HG02623 (cell line): ENCODE measurements around the gene PITRM1.
"Not testable (repeated sequence)": the region's sequence is repeated elsewhere in the genome, so short reads cannot be mapped to it uniquely, and the experiment has no call there.

Experiments used
- ATAC-seq: cut with Tn5 transposase; IDR thresholded peaks from one replicate; pipeline ENCODE4 v1.9.1; 2021; ENCODE audit warnings: moderate library complexity; ENCODE audit not compliant: unreplicated experiment

Gene PITRM1, protein sequence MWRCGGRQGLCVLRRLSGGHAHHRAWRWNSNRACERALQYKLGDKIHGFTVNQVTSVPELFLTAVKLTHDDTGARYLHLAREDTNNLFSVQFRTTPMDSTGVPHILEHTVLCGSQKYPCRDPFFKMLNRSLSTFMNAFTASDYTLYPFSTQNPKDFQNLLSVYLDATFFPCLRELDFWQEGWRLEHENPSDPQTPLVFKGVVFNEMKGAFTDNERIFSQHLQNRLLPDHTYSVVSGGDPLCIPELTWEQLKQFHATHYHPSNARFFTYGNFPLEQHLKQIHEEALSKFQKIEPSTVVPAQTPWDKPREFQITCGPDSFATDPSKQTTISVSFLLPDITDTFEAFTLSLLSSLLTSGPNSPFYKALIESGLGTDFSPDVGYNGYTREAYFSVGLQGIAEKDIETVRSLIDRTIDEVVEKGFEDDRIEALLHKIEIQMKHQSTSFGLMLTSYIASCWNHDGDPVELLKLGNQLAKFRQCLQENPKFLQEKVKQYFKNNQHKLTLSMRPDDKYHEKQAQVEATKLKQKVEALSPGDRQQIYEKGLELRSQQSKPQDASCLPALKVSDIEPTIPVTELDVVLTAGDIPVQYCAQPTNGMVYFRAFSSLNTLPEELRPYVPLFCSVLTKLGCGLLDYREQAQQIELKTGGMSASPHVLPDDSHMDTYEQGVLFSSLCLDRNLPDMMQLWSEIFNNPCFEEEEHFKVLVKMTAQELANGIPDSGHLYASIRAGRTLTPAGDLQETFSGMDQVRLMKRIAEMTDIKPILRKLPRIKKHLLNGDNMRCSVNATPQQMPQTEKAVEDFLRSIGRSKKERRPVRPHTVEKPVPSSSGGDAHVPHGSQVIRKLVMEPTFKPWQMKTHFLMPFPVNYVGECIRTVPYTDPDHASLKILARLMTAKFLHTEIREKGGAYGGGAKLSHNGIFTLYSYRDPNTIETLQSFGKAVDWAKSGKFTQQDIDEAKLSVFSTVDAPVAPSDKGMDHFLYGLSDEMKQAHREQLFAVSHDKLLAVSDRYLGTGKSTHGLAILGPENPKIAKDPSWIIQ

DNA sequence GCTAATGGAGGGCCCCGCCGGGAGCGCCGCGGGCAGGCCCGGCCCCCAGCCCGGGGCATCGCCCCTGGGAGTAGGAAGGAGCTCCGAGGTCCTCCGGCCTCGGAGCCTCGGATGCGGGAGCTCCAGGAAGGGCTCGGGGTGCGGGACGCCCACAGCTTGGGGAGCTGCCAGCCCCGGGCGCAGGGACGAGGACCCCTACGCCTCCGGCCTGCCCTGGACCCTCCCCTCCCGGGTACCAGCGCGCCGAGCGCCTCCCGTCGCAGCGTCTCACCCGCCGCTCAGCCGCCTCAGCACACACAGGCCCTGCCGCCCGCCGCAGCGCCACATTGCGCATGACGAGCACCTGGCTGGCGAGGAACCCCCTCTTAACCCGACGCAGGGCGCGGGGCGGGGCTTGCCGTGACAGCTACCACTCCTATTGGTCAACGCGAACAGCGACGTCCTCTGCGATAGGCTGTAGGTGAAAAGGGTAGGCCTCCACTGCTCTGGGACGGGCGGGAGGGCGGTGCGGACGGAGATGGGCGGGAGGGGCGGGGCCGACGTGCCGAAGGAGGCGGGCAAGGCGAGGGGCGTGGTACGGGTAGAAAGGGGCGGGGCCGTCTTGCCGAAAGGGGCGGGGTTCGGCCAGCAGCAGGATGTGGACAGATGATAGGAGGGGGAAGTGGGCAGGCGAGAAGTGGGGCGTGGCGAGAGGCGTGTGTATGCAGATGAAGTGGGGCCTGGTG, at the start of gene PITRM1:
Gene PITRM1, minus strand, starts transcription at position 337 of the 725 bp plus-strand sequence. Its CDS starts 10 bp downstream, at position 327.
- peak; percentile 95 for ATAC-seq

DNA sequence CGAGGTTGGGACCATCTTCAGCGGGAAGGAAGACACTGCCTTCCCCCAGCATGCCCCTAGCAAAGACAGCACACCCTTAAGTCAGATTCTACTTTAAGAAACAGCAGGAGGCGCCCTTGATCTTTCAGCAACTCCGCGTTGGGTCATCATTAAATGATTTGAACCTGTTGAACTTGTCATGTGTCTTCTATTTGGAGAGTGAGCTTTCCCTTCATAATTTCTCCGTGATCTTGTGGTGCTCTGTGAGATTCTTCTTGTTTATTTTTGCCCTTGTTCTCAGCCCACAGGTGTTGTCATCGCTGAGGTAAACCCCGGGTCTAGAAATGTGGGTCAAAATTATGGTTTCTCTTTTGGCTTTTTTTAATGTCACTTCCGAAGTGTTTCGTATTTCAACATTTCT, 49.5 kb upstream of the PITRM1 start:
- no peak for ATAC-seq

DNA sequence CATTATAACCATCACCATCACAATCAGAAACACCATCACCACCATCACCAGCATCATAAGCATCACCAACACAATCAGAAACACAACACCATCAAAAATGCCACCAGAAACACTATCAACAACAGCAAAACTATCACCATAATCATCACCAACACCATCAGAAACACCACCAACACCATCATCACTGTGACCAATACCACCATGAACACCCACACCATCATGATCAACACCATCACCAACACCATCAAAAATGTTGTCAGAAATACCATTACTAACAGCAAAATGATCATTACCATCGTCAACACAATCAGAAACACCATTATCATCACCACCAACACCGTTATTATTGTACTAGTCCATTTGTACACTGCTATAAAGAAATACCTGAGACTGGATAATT, 49.0 kb upstream of the PITRM1 start:
- not testable (repeated sequence) for ATAC-seq

DNA sequence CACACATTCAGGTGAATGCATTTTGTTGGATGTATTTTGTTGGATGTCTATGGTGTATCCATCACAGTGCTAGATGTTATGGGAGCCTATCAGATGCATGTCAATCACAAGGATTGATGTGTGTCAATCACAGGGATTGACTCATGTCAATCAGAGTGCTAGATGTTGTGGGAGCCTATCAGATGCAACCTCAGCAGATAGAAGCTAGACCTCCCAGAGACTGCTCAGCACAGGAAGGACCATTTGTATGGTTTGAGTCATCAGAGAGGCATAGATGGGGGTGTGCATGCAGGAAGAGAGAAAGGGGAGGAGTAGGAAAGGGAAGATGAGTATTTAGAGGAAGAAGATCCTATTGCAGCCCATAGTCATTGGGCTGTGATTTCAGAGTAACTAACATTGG, 48.3 kb upstream of the PITRM1 start:
- no peak for ATAC-seq

DNA sequence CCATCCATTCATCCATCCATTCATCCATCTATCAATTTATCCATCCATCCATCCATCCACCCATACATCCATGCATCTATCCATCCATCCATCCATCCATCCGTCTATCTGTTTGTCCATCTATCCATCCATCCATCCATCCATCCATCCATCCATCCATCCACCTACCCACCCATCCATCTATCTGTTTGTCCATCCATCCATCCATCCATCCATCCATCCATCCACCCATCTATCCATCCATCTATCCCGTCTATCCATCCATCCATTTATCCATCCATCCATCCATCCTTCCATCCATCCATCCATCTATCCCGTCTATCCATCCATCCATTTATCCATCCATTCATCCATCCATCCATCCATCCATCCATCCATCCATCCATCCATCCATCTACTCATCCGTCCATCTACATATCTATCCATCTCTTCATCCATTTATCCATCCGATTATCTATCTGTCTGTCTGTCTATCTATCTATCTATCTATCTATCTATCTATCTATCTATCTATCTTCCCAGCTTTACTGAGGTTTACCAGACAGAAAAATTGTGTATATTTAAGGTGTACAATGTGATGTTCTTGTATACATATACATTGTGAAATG, 46.5 kb upstream of the PITRM1 start:
- ATAC-seq, result not testable (repeated sequence)

DNA sequence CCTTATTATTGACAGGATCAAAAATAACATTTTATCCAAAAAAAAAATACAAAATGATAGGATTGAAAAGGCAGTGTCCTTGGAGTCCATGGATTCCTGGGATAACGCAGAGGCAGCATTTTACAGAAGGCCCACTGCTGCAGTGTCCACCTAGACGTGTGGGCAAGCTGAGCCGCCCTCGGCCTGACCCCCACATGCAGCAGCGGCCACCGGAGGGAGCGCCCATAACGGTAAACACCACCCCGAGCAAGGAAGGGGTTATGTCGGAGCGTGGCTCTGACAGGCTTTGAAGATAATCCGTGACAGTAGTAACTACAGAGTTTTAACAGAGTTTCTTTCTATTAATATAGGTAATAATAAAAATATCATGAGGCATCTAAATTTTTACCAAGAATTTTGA, 45.3 kb upstream of the PITRM1 start:
- no peak for ATAC-seq

DNA sequence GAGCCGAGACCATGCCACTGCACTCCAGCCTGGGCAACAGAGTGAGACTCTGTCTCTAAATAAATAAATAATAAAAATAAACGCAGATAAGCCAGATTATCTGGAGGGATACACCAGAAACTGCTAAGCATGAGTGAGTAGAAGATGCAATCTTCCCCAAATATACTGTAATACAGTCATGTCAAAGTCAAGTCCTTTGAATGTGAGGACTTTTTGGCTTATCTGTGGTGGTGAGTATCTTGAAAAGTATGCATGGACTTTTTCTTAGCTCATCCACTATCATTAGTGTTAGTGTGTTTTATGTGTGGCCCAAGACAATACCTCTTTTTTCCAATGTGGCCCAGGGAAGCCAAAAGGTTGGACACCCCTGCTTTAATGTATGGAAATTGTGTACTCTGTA, 44.7 kb upstream of the PITRM1 start:
- no peak for ATAC-seq

DNA sequence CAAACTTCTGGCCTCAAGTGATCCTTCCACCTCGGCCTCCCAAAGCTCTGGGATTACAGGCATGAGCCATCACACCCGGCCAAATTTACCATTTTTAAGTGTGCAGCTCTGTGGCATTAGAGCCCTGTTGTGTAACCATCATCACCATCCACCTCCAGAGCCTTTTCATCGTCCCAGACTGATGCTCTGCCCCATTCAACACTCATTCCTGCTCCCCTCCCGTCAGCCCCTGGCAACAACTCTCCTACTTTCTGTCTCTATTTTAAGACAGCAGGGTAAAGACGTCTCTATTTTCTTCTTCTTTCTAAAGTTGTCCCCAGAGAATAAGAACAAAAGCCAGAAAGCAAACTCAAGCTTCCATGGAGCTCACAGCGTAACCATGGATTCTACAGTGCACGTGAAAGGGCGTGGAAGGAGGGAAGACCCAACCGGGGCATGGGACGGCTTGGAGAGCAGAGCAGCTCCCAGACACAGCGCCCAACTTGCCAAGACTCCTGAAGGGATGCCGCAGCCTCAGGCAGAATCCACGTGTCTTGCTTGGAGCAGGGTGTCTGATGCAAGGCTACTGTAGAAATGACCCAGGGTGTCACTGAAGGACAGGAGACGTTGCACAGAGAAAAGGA, 42.7 kb upstream of the PITRM1 start:
- no peak for ATAC-seq

DNA sequence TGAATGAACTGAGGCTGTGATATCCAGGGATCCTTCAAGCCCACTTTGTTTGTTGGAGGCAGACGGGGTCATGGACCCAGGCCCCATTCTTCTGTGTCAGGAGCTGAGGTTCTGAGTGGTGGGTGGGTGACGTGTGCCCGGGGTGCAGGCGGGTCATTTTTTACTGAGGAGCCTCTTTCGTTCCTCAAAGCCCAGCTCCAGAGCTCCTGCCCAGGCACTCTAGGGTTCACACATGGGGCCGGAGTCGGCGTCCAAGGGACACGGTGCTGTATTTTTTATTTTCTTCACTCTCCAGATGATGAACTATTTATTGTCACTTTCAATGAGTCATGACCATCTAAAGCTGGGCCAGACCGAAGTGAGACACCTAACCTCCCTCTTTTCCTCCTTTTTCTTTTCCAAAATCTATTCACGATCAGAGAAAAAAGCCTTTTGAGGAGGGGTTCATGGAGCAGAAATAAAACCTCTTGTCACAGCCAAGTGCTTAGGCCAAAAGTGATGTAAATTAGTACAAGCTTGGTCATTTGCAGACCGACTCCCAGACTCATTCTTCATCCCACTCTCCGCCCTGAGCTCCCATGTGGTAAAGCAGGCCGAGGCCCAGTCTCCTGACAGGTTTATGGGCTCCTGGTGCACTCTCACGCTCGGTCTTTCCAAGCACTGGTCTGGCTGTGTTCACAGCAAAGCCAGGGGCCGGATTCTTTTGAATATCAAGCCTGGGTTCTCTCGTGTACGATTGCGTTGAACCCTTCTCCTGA, 41.4 kb upstream of the PITRM1 start:
- ATAC-seq, result no peak

DNA sequence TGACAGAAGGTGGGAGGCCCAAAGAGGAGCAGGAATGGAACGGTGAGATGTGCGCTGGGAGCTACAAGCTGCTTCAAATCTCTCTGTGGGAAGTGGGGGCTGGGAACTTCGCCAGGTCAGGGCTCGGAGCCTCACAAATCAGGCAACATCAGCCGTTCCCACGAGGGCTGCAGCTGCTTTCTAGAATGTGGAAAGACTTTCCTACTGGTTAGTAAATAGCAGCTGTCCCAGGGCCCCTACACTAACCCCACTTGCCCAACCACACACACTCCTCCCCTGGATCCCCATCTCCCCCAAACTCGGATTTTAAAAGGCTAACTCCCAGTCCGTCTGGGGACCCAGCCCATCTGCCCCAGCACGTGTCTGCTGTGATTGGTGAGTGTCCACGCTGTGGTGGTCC, 40.6 kb upstream of the PITRM1 start:
- ATAC-seq, result no peak

DNA sequence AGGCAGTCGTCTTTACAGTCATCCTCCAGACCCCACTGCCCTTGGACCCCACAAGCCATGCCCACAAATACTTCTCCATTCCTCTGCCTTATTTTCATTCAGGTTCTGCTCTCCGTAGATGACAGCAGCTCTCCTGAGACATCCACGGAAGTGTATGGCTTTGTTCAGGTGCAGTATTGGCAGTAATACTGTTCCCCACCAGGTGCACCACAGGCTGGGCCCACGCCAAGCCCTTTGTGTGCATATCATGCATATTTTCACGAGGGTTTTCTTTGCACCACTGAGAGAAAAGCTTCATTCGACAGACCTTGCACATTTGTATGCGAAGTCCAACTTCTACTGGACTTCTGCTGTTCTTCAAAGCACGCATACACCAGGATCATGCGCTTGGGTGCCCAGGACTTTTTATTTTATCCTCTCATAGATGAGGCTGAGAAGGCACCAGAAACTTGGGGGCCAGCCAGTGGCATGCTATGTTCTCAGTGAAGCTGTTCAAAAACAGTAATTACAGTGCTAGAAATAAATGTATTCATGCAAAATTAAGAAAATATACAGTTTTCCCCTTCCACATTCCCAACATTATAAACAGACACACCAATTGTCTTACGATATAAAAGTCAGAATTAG, 37.8 kb upstream of the PITRM1 start:
- no peak for ATAC-seq

DNA sequence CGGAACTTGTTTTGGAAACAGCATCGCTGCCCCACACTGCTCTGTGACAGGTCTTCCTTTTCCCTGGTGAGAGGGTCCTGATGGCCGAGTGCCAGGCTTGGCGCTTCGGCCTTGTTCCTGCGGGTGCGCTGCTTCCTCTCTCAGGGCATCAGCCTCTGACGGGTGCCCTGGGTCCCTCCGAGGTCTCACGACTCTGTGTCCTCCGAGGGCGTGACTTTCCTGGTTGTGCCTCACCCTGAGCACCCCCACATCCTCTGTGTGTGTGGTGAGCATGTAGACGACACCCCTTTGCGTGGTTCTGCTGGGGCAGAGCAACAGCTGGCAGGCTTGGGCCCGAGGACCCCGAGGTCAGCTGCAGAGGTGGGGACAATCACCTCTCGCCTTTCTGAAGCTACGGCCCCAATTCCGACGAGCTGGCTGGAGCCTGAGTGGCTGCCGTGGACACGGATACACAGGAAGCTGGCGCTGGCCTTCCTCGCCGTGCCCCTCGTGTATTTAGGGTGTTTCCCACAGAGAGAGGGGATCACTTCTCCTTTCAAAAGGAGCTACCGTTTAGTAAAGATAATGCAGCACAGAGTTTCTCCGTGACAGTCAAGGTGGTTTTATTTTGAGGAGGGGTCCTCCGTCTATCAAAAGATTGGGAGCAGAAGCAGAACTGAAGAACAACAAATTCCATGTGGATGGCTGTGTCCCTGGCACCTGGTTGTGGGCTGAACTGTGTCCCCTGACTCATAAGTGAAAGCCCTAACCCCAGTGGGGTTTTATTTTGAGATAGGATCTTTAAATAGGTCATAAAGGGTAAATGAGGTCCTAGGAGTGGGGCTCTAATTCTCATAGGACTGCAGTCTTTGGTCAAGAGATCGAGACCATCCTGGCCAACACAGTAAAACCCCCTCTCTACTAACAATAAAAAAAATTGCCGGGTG, 36.2 kb upstream of the PITRM1 start:
- no peak for ATAC-seq

DNA sequence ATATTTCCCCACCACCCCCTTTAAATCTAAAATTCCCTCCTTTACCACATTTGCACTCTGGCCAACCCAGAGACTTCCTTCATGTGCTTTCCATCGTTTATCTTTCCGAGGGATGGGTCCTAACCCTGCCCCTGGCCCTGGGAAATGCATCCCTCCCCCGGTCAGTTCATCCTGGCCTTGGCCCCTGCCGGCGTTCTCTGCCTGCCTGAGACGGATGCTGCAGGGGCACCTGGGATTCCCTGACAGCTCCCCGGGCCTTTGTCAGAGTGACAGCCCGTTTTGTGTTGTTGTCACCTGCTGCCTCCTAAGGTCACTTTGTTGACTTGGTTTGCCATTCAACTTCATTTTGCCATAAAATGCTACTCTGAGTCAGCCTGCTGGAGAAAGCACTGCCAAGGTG, 34.8 kb upstream of the PITRM1 start:
- no peak for ATAC-seq

DNA sequence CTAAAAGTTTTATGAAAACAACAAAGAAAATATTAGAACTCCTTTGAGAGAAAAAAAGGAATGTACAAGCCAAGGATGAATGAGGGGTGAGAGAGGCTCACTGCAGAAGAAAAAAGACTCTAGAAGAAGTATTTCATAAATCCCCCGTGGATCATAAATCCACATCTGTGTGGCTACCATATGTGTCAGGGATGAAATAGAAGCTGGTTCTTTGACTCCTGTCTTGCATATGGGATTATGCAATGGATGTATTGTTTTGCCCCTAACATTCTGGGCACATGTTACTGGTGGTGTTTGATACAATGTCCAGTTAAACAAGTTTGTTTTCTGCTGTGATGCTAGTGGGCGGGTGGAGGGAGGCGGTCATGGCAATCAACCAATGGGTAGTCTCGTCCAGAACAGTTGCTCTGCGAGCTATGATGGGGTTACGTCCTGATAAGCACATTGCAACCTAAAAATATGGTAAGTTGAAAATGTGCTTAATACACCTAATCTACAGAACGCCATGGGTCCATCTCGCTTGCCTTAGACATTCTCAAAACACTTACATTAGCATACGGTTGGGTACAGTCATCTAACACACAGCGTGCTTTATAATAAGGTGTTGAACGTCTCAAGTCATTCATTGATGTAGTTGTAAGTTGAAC, 34.1 kb upstream of the PITRM1 start:
- no peak for ATAC-seq

DNA sequence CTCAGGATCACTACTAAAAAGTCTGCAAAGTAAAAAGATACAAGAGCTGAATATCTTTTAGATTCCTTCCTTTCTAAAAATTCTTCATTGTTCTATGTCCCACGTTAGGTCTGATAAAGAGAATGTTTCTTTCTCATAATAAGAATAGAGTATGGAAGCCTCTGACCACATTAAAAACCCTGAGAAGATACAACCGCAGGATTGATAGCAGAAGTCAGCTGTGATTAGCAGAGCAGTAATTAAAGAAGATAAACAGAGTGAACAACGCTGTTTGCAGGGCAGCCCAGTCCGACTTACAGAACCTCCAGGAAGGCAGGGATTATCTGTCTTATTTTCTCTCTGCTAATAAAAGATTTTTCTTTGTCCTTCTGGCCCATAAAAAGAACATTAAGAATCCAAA, 31.4 kb upstream of the PITRM1 start:
- no peak for ATAC-seq

DNA sequence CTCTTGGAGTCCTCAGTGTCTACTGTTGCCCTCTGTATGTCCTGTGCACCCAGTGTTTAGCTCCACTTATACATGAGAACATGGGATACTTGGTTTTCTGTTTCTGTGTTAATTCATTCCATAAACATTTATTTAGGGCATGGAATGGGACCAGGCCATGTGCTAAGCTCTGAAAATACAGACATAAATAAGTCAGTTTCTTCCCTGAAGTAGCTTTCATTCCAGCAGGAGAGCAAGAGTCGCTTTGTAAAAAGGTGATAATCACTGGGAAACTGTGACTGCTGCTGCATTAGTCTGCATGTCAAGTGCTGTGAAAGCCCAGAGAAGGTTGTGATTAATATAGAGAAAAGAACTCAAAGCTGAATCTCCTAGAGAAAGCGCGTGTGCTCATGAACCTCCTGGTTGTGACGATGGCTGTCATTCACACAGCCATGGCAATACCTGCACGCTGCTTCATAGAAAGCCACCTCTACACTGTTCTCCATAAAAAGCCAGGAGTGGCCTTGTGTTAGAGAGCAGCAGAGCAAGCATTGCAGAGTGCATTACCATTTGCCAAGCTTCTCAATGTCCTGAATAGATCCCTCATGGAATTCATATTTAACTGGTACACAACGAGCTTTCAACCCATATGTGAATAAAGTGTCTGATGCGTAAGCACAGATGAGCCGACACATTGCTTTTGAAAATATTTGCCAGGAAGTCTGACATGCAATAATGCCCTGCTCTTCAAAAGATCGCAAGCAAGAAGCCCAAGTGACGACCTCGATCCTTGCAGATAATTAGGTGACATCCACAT, 30.6 kb upstream of the PITRM1 start:
- no peak for ATAC-seq

DNA sequence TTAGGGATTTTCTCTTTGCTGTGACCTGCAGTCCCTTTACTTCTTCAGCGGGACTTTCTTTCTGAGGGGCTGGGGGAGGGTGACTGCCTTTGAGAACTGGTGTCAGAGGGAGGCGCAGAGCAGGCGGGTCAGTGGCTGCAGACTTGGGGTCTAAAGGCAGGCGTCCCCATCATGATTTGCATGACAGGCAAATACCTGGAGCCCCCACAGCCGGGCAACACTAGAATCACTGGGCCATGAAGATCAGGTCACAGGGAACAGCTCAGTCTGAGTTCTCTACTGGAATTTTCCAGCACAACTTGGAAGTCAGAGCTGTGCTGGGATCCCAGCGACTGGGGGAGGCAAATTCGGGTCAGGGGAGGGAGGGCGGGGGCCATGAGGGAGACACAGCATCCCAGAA, 29.2 kb upstream of the PITRM1 start:
- ATAC-seq, result no peak
